HUES6 (cell line): ENCODE measurements around the gene ALKBH6.
A peak's percentile ranks its signal among the peaks of the same experiment; 100 is the strongest.
"Not testable (repeated sequence)": the region's sequence is repeated elsewhere in the genome, so short reads cannot be mapped to it uniquely, and the experiment has no call there.

Source experiments
- H3K27ac ChIP-seq: 2 replicates; pipeline ENCODE4 v1.7.0; 2013; ENCODE audit warnings: low read depth, mild to moderate bottlenecking, low read length, inconsistent platforms
- H3K27me3 ChIP-seq: 2 replicates; pipeline ENCODE4 v1.6.1; 2013; ENCODE audit warnings: low read length; ENCODE audit not compliant: control insufficient read depth, insufficient read depth
- H3K36me3 ChIP-seq: 2 replicates; pipeline ENCODE4 v1.6.1; 2013; ENCODE audit warnings: low read length; ENCODE audit not compliant: control insufficient read depth, insufficient read depth
- H3K4me1 ChIP-seq: 2 replicates; pipeline ENCODE4 v1.6.1; 2013; ENCODE audit warnings: low read length; ENCODE audit not compliant: control insufficient read depth, insufficient read depth
- H3K4me3 ChIP-seq: 2 replicates; pipeline ENCODE4 v1.5.1; 2013; ENCODE audit warnings: low read depth, low read length
- H3K9ac ChIP-seq: one replicate; pipeline ENCODE4 v1.6.1; 2013; ENCODE audit warnings: mild to moderate bottlenecking, low read length
- H3K9me3 ChIP-seq: 2 replicates; pipeline ENCODE4 v1.6.1; 2013; ENCODE audit warnings: low read depth, low read length; ENCODE audit not compliant: control insufficient read depth, insufficient read depth

ALKBH6 gene

GRCh38 chr19:36049080-36049698 is 35.2 kb upstream of the ALKBH6 start:
- peaks cover 2% of the 10 kb centered on the region; the same call in 1 of the 2 replicates for H3K36me3 ChIP-seq
- no peaks in the 10 kb centered on the region for H3K27me3 ChIP-seq
- H3K27ac ChIP-seq: no peak overlapping the region
- H3K4me1 ChIP-seq: peaks cover 6% of the 10 kb centered on the region
- H3K4me3 ChIP-seq: no peak overlapping the region
- H3K9ac ChIP-seq: no peak overlapping the region
- no peaks in the 10 kb centered on the region for H3K9me3 ChIP-seq

- Histone ChIP-seq H3K36me3 (peaks cover 2% of the 10 kb centered on the region; the same call in 1 of the 2 replicates), H3K27me3 (no peaks in the 10 kb centered on the region), H3K9me3 (no peaks in the 10 kb centered on the region), H3K4me3 (no peak overlapping the region), H3K9ac (no peak overlapping the region), H3K27ac (no peak overlapping the region), H3K4me1 (peaks cover 6% of the 10 kb centered on the region)
Measured at GRCh38 chr19:36047835-36048234, 33.8 kb upstream of the ALKBH6 start.

DNA sequence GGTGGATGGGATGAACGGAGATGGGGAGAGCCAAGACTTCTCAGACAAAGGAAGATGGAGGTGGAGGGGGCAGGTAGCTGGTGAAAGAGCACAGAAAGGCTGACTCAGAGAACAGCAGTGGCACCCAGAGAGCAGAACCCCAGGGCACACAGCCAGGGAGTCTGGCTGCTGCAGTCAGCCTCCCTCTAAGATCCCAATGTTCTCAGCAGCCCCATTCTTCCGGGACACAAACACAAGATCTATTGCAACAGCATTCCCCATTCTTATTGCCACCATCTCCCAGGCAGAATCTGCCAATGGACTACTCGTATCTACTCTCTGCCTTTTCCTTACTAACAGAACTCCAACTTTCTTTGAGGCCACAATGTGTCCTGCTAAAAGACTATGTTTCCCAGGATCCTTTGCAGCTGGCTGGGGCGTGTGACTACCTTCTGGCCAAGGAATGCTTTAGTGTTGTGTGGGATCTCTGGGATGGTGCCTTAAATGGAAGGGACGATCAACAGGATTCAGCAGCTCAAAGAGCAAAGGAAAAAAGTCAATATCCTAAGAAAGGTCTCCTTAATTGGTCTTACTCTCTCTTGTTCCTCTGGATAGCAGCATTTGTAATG is 32.5 kb upstream of the ALKBH6 start:
- H3K4me3 ChIP-seq: no peak overlapping the region
- H3K27ac ChIP-seq: no peak overlapping the region
- H3K9ac ChIP-seq: no peak overlapping the region
- peaks cover 12% of the 10 kb centered on the region for H3K4me1 ChIP-seq
- H3K36me3 ChIP-seq: peaks cover 2% of the 10 kb centered on the region; the same call in 1 of the 2 replicates
- no peaks in the 10 kb centered on the region for H3K27me3 ChIP-seq
- no peaks in the 10 kb centered on the region for H3K9me3 ChIP-seq

DNA sequence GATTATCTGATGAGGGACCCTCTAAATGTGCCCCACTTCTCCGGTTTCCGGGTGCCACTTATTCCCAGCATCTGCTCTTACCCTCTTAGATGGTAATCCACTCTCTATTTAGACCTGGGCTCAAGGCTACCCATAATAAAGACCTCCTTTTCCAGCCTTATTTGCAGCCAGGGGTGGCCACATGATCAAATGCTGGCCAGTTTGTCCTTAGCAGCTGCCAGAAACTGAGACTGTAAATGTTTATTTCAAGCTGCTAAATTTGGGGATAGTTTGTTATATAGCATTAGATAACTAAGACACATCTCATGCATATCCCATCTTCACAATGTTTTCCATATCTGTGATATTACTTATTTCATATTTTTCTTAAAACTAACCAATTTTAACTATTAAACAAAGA is 29.9 kb upstream of the ALKBH6 start:
- no peak overlapping the region for H3K27ac ChIP-seq
- H3K36me3 ChIP-seq: peaks cover 2% of the 10 kb centered on the region; the same call in 1 of the 2 replicates
- no peaks in the 10 kb centered on the region for H3K9me3 ChIP-seq
- H3K4me1 ChIP-seq: peaks cover 9% of the 10 kb centered on the region; the same call in 1 of the 2 replicates
- no peaks in the 10 kb centered on the region for H3K27me3 ChIP-seq
- H3K9ac ChIP-seq: no peak overlapping the region
- no peak overlapping the region for H3K4me3 ChIP-seq

DNA sequence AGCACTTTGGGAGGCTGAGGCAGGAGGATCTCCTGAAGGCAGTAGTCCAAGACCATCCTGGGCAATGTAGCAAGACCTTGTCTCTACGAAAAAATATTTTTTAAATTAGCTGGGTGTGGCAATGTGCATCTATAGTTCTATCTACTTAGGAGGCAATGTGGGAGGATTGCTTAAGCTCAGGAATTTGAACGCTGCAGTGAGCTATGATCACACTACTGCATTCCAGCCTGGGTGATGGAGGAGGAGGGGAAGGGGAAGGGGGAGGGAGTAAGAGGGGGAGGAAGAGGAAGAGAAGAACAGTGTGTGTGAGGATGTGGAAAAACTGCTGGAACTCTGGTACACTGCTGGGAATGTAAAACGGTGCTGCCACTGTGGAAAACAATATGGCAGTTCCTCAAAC is 27.8 kb upstream of the ALKBH6 start:
- Histone ChIP-seq H3K27ac (no peak overlapping the region), H3K4me1 (peaks cover 9% of the 10 kb centered on the region; the same call in 1 of the 2 replicates), H3K9ac (no peak overlapping the region), H3K9me3 (no peaks in the 10 kb centered on the region), H3K27me3 (no peaks in the 10 kb centered on the region), H3K36me3 (peaks cover 6% of the 10 kb centered on the region; the same call in 1 of the 2 replicates), H3K4me3 (no peak overlapping the region)

DNA sequence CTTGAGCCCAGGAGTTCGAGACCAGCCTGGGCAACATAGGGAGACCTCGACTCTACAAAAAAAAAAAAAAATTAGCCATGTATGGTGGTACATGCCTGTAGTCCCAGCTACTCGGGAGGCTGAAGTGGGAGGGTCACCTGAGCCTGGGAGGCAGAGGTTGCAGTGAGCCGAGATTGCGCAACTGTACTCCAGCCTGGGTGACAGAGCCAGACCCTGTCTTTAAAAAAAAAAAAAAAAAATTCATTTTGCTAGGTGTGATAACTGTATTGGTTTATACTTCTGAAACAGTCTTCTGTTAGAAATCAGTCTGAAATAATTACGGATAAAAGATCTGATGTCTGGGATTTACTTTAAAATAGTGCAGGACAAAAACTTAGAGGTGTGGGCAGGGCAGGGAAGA is 27.1 kb upstream of the ALKBH6 start:
- not testable (repeated sequence) for H3K9me3 ChIP-seq, H3K36me3 ChIP-seq, H3K9ac ChIP-seq, H3K27me3 ChIP-seq, H3K27ac ChIP-seq, H3K4me3 ChIP-seq, H3K4me1 ChIP-seq

- H3K27ac ChIP-seq: no peak overlapping the region
- H3K9me3 ChIP-seq: no peaks in the 10 kb centered on the region
- H3K9ac ChIP-seq: no peak overlapping the region
- H3K36me3 ChIP-seq: peaks cover 3% of the 10 kb centered on the region; the same call in 1 of the 2 replicates
- H3K4me1 ChIP-seq: peaks cover 9% of the 10 kb centered on the region; the same call in 1 of the 2 replicates
- no peak overlapping the region for H3K4me3 ChIP-seq
- no peaks in the 10 kb centered on the region for H3K27me3 ChIP-seq
Measured at GRCh38 chr19:36040495-36040894, 26.5 kb upstream of the ALKBH6 start.

- no peak within 1 kb of the TSS for H3K27ac ChIP-seq
Measured at GRCh38 chr19:36032251-36033104, 18.5 kb upstream of the ALKBH6 start, which contains the start of gene CLIP3. TSS of gene CLIP3 (minus strand) at chr19:36032873. CDS start at chr19:36032357, 516 bp downstream.

GRCh38 chr19:36031308-36031707 is 17.3 kb upstream of the ALKBH6 start:
- Histone ChIP-seq H3K36me3 (peaks cover 7% of the 10 kb centered on the region; the same call in 1 of the 2 replicates), H3K9me3 (no peaks in the 10 kb centered on the region), H3K4me1 (0 out of 2 replicates have a peak, but pooled peaks cover 6% of the 10 kb centered on the region), H3K4me3 (no peak overlapping the region), H3K27me3 (no peaks in the 10 kb centered on the region), H3K27ac (no peak overlapping the region), H3K9ac (no peak overlapping the region)

More at GRCh38 chr19:36032251-36033104, 18.5 kb upstream of the ALKBH6 start, which contains the start of gene CLIP3:
- H3K27me3 ChIP-seq: no peaks in the 10 kb centered on the region
- 0 out of 2 replicates have a peak, but pooled peaks cover 6% of the 10 kb centered on the region for H3K4me1 ChIP-seq
- peak within 1 kb of the TSS; percentile 42 for H3K9ac ChIP-seq
- peaks cover 2% of the 10 kb centered on the region; the same call in 1 of the 2 replicates for H3K36me3 ChIP-seq
- peak within 1 kb of the TSS; percentile 87 for H3K4me3 ChIP-seq
- H3K9me3 ChIP-seq: no peaks in the 10 kb centered on the region

- H3K36me3 ChIP-seq: peaks cover 7% of the 10 kb centered on the region; the same call in 1 of the 2 replicates
- no peak overlapping the region for H3K27ac ChIP-seq
- no peaks in the 10 kb centered on the region for H3K9me3 ChIP-seq
- no peak overlapping the region for H3K9ac ChIP-seq
- H3K4me1 ChIP-seq: 0 out of 2 replicates have a peak, but pooled peaks cover 6% of the 10 kb centered on the region
- no peak overlapping the region for H3K4me3 ChIP-seq
- H3K27me3 ChIP-seq: no peaks in the 10 kb centered on the region
Measured at GRCh38 chr19:36030264-36031148, 16.5 kb upstream of the ALKBH6 start.
